Sigmoid colon (tissue), 7 donors: Measurements from ENCODE around the gene EPHA1. TPM values are rescaled to one million over a fixed set of nuclear protein-coding genes. Genes with fewer than 3 reads are reported as not detected.

Source experiments
- DNase-seq: peaks from one replicate; pipeline ENCODE4 v3.0.0-alpha.2; 2019
- H3K27ac ChIP-seq, 4 donors: fragments of 200-600 bp; sonication (generic); one replicate each; pipeline ENCODE4 v1.5.1; 2016 to 2019; ENCODE audit warnings: mild to moderate bottlenecking in 1 of 4
- H3K27me3 ChIP-seq, 3 donors: fragments of 200-600 bp; sonication (generic); one replicate each; pipeline ENCODE4 v1.5.1; 2019; ENCODE audit warnings: mild to moderate bottlenecking in 1 of 3
- H3K36me3 ChIP-seq, 4 donors: fragments of 200-600 bp; sonication (generic); one replicate each; pipeline ENCODE4 v1.5.1; 2016 to 2019
- H3K4me1 ChIP-seq, 4 donors: fragments of 200-600 bp; sonication (generic); one replicate each; pipeline ENCODE4 v1.5.1; 2017 to 2019
- H3K4me3 ChIP-seq, 4 donors: fragments of 200-600 bp; sonication (generic); one replicate each; pipeline ENCODE4 v1.5.1; 2017 to 2019; ENCODE audit warnings: mild to moderate bottlenecking in 2 of 4, moderate library complexity in 1 of 4
- H3K9me3 ChIP-seq, 4 donors: fragments of 200-600 bp in 3 of 4; sonication (generic) in 3 of 4; one replicate each; pipeline versions ENCODE4 v1.5.1 to v1.6.1; 2013 to 2019
- EP300 ChIP-seq, 4 donors: sonication (generic); formaldehyde crosslinking; IDR thresholded peaks; one replicate each; pipeline ENCODE4 v1.6.1; 2017; ENCODE audit warnings: antibody characterized with exemption in 4 of 4
- POLR2A ChIP-seq, 2 donors: fragments of 450-650 bp; IDR thresholded peaks; one replicate each; pipeline ENCODE4 v1.6.1; 2016; ENCODE audit warnings: antibody characterized with exemption in 2 of 2, mild to moderate bottlenecking in 2 of 2, moderate library complexity in 2 of 2
- POLR2AphosphoS5 ChIP-seq, 4 donors: sonication (generic); formaldehyde crosslinking; IDR thresholded peaks; one replicate each; pipeline ENCODE4 v1.6.1; 2017; ENCODE audit warnings: antibody characterized with exemption in 4 of 4
- WGBS, 2 donors: extraction: QIAGEN DNeasy Blood & Tissue Kit; methylation state at CpG; one replicate each; pipeline ENCODE4 v1.1.7; 2013; 5-methylcytosine and 5-hydroxymethylcytosine counted together
- intact Hi-C: fragments of 100-400 bp; cut with DNase I; formaldehyde crosslinking; loops from one replicate; pipeline ENCODE4 v1.15.1; 2023
- polyA plus RNA-seq, 3 donors: library from polyadenylated mRNA; stranded (reverse); fragments of 200-250 nt; gene quantifications; one replicate each; pipeline ENCODE4 v1.2.3, GENCODE V29; 2013
- total RNA-seq, 4 donors: library from RNA; depleted of rRNA; stranded (reverse); fragments of >200 nt; gene quantifications; one replicate each; pipeline ENCODE4 v1.1.0, GENCODE V29; 2016
- TF ChIP-seq, protein P1 (sequence below), 4 experiments: fragments of 450-650 bp in 3 of 4; fragments of 200-600 bp in 1 of 4; IDR thresholded peaks; one replicate each; pipeline ENCODE4 v1.5.1; 2016 to 2019; ENCODE audit warnings: antibody characterized with exemption in 4 of 4, mild to moderate bottlenecking in 3 of 4, moderate library complexity in 2 of 4
- donor health status: healthy with polysubstance abuse.
- donor health status: Bipolar disorder and iron deficiency.
- donor health status: healthy.

The EPHA1 gene
- total and polyA plus RNA-seq, 7 donors, result 0.14 to 10.2 (median 1.5) TPM; not detected in 2

DNA sequence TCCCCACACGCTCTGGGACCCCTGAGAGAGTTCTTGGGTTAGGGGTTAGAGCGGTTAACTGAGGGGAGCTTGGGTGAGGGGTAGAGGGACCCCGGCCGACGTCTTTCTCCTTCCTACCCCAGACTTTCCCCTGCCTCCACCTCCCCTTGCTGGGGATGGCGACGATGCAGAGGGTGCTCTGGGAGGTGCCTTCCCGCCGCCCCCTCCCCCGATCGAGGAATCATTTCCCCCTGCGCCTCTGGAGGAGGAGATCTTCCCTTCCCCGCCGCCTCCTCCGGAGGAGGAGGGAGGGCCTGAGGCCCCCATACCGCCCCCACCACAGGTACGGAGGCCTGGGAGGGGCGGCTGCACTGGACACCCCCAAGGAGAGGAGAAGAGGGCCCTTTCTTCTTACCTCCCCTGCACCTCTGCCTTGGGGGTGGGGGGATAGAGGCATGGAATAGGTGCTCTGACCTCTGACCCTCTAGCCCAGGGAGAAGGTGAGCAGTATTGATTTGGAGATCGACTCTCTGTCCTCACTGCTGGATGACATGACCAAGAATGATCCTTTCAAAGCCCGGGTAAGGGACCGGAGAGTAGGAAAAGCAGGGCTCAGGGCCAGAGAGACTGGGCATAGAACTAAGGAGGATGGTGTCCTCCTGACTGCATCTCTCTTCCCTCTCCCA lies 26.4 kb downstream of the EPHA1 start:
- intact Hi-C loops, result loop anchor here (5.0 to 10.0 kb wide), 5 partner anchors 35 to 527 kb away; partner anchors contain the start of genes CASP2, EPHB6, GSTK1 and TCAF1
- DNase-seq, result peak; percentile 64
- Histone ChIP-seq H3K4me1 (peaks cover 0 to 79% (median 76%) of the 10 kb centered on the region in 4 donors), H3K9me3 (no peaks in the 10 kb centered on the region), H3K36me3 (peaks cover 0 to 15% (median 7%) of the 10 kb centered on the region in 4 donors), H3K4me3 (peak overlapping the region; percentile 82 to 100 (median 91)), H3K27ac (peak overlapping the region; percentile 97 to 100 (median 100)), H3K27me3 (no peaks in the 10 kb centered on the region)
- no peak for TF ChIP-seq POLR2AphosphoS5 (IDR thresholded peaks at IDR 0.05)
- TF ChIP-seq POLR2A (IDR thresholded peaks at IDR 0.05), result no peak
- no peak for TF ChIP-seq EP300 (IDR thresholded peaks at IDR 0.05)
- TF ChIP-seq, protein P1, sequence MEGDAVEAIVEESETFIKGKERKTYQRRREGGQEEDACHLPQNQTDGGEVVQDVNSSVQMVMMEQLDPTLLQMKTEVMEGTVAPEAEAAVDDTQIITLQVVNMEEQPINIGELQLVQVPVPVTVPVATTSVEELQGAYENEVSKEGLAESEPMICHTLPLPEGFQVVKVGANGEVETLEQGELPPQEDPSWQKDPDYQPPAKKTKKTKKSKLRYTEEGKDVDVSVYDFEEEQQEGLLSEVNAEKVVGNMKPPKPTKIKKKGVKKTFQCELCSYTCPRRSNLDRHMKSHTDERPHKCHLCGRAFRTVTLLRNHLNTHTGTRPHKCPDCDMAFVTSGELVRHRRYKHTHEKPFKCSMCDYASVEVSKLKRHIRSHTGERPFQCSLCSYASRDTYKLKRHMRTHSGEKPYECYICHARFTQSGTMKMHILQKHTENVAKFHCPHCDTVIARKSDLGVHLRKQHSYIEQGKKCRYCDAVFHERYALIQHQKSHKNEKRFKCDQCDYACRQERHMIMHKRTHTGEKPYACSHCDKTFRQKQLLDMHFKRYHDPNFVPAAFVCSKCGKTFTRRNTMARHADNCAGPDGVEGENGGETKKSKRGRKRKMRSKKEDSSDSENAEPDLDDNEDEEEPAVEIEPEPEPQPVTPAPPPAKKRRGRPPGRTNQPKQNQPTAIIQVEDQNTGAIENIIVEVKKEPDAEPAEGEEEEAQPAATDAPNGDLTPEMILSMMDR (IDR thresholded peaks at IDR 0.05), result no peak
- 53 to 64% methylated on average over 21 of the region's 21 CpGs for WGBS, 2 donors

DNA sequence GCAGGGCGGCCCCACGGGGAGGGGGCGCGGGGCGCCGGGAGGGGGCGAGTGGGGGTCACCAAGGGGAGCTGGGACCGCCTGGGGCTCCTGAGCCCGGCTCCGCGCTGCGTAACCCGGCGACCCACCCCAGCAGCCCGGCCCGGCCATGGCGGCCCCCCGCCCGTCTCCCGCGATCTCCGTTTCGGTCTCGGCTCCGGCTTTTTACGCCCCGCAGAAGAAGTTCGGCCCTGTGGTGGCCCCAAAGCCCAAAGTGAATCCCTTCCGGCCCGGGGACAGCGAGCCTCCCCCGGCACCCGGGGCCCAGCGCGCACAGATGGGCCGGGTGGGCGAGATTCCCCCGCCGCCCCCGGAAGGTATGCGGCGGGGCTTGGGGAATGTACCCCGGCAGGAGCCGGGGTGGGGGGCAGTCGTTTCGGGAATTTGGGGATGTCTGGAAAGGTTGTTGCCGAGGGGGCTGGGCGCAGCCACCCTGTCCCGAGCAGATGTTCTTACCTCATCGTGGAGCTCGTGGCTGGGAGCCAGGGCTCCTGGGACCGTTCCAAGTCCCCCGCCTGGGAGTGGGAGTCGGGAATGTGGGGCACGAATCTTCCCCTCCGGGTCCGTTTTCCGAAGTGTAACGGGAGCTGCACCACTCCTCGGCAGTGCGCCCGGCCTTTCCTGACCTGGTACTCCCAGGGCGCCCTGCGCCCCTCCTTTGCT lies 27.1 kb downstream of the EPHA1 start:
- no peaks in the 10 kb centered on the region for H3K27me3 ChIP-seq
- intact Hi-C loops, result loop anchor here (5.0 to 10.0 kb wide), 5 partner anchors 36 to 527 kb away; partner anchors contain the start of genes CASP2, EPHB6, GSTK1 and TCAF1
- WGBS, 2 donors, result 2 to 3% methylated on average over 64 of the region's 64 CpGs
- DNase-seq, result peak; percentile 92
- peaks cover 0 to 15% (median 5%) of the 10 kb centered on the region in 4 donors for H3K36me3 ChIP-seq
- TF ChIP-seq, protein P1 (IDR thresholded peaks at IDR 0.05), result no peak
- TF ChIP-seq EP300 (IDR thresholded peaks at IDR 0.05), result peak in 1 of 4 donors; percentile 9
- TF ChIP-seq POLR2AphosphoS5 (IDR thresholded peaks at IDR 0.05), result peak in 3 of 4 donors; percentile 24 to 54 (median 53)
- no peak for TF ChIP-seq POLR2A (IDR thresholded peaks at IDR 0.05)
- peak overlapping the region; percentile 97 to 100 (median 100) for H3K27ac ChIP-seq
- peaks cover 0 to 79% (median 73%) of the 10 kb centered on the region in 4 donors for H3K4me1 ChIP-seq
- no peaks in the 10 kb centered on the region for H3K9me3 ChIP-seq
- H3K4me3 ChIP-seq, result peak overlapping the region; percentile 82 to 100 (median 91)

DNA sequence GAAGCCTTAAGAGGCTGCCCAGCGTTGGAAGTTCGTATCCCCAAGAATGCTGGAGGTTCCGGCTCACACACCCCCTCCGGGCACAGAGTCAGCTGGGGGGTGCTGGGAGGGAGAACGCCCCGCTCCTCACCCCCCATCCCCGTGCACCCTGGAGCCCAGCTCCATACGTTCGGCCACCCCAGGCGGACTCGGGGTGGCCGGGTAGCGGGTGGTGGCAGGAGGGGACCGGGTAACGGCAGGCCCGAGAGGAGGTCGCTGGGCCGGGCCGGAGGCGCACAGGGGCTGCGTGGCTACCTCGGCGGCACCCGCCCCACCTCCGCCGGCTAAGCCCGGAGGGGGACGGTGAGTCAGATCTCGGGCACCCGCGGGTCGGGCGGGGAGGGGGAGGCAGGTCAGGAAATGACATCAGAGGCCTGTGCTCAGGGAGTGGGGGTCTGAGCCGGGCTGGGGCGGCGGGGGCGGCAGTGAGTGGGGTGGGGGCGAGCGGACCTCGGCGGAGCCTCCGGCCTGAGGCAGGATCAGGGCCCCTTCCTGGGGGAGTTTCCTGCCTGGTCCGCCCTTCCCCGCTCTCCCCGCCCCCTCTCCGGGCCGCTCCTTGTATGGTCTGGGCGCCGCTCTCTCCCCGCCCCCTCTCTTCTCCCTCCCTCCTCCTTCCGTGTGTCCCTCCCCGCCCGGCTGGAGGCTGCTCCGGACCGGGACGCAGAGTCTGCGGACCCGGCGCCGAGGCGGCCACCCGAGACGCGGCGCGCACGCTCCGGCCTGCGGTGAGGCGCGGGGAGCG lies 27.8 kb downstream of the EPHA1 start, which contains the start of gene ZYX:
TSS of gene ZYX (plus strand) at position 700 of the 781 bp plus-strand sequence. CDS start 227 bp downstream, outside the sequence.
- Histone ChIP-seq H3K4me1 (peaks cover 0 to 79% (median 71%) of the 10 kb centered on the region in 4 donors), H3K27me3 (no peaks in the 10 kb centered on the region), H3K36me3 (peaks cover 0 to 15% (median 4%) of the 10 kb centered on the region in 4 donors), H3K9me3 (no peaks in the 10 kb centered on the region), H3K27ac (peak within 1 kb of the TSS; percentile 97 to 100 (median 100)), H3K4me3 (peak within 1 kb of the TSS; percentile 82 to 100 (median 91))
- 0 to 1% methylated on average over 72 of the region's 72 CpGs for WGBS, 2 donors
- intact Hi-C loops, result loop anchor here (5.0 to 10.0 kb wide), 5 partner anchors 36 to 526 kb away; partner anchors contain the start of genes CASP2, EPHB6, GSTK1 and TCAF1
- TF ChIP-seq, protein P1 (IDR thresholded peaks at IDR 0.05), result no peak
- TF ChIP-seq POLR2A (IDR thresholded peaks at IDR 0.05), result peak; percentile 81 to 83
- TF ChIP-seq POLR2AphosphoS5 (IDR thresholded peaks at IDR 0.05), result peak; percentile 93 to 98 (median 95)
- TF ChIP-seq EP300 (IDR thresholded peaks at IDR 0.05), result no peak
- peak; percentile 98 for DNase-seq

DNA sequence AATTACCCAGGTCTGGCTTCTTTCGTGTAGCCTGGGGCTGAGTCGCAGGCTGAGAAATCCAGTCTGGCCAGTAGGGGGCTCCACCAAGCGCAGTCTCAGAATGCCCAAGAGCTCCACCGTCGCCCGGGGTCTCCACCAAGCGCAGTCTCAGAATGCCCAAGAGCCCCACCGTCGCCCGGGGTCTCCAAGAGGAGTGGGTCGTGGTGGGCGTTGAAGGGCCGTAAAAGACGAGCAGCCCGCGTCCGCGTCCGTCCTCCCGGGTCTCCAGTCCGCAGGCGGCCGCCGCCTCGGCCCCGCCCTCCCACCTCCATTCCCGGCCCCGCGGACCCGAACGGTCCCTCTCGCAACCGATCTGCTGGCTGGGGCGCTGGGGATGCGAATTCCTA lies 28.4 kb downstream of the EPHA1 start:
- TF ChIP-seq, protein P1 (IDR thresholded peaks at IDR 0.05), result peak; percentile 83 to 90 (median 86)
- TF ChIP-seq EP300 (IDR thresholded peaks at IDR 0.05), result no peak
- intact Hi-C loops, result loop anchor here (5.0 to 10.0 kb wide), 5 partner anchors 37 to 525 kb away; partner anchors contain the start of genes CASP2, EPHB6, GSTK1 and TCAF1
- Histone ChIP-seq H3K9me3 (no peaks in the 10 kb centered on the region), H3K27ac (peak overlapping the region; percentile 97 to 100 (median 100)), H3K4me3 (peak overlapping the region; percentile 82 to 100 (median 91)), H3K36me3 (peaks cover 0 to 15% (median 4%) of the 10 kb centered on the region in 4 donors), H3K27me3 (no peaks in the 10 kb centered on the region), H3K4me1 (peaks cover 0 to 76% (median 65%) of the 10 kb centered on the region in 4 donors)
- 0% methylated on average over 35 of the region's 35 CpGs for WGBS, 2 donors
- DNase-seq, result peak; percentile 94
